ENCODE measurements around the gene MDK. TPM values are rescaled to one million over a fixed set of nuclear protein-coding genes. Genes with fewer than 3 reads are reported as not detected.

The MDK gene
- total RNA-seq, 1 donor from 2014 or later = 26.1 TPM

DNA sequence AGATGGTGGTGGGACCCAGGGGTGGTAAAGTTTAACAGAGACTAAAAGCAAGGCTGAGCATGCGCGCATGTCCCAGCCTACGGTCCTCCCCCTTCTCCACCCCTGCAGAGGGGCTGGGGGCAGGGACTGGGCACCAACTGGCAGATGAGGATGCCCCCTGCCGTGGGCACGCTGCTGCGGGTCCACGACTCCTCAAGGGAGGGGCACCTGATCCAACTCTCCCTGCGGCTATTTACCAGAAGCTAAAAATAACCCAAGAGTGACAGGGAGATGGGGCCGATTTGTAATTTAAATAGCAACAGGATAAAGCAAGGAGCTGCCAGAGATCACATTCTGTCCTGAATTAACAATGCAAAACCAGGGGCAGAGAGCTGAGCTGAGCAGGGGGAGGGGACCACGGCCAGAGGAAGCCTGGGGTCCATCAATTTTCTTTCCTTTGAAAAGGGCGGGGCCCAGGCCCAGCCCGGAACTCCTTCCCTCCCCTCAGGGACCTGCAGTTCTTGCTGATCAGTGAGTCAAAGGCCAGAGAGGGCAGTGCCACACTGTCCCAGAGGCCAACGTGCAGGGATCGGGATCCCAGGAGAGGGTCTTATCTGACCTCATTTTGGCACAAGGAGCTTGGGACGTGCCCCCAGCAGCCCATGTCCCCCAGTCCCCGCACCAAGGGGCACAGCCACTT is 42.3 kb upstream of the MDK start:
- ATAC-seq (peak; percentile 44 to 57), DNase-seq (no peak)
- intact Hi-C loops (cut with DNase I) = no loop called here
- Histone ChIP-seq H3K4me1 (peaks cover 72% of the 10 kb centered on the region), H3K27me3 (ENCODE audit: low read depth) (no peaks in the 10 kb centered on the region), H3K27ac (peak overlapping the region; percentile 78), H3K9me3 (no peaks in the 10 kb centered on the region), H3K36me3 (no peaks in the 10 kb centered on the region), H3K4me3 (peak overlapping the region; percentile 36)
- TF ChIP-seq, protein P1, sequence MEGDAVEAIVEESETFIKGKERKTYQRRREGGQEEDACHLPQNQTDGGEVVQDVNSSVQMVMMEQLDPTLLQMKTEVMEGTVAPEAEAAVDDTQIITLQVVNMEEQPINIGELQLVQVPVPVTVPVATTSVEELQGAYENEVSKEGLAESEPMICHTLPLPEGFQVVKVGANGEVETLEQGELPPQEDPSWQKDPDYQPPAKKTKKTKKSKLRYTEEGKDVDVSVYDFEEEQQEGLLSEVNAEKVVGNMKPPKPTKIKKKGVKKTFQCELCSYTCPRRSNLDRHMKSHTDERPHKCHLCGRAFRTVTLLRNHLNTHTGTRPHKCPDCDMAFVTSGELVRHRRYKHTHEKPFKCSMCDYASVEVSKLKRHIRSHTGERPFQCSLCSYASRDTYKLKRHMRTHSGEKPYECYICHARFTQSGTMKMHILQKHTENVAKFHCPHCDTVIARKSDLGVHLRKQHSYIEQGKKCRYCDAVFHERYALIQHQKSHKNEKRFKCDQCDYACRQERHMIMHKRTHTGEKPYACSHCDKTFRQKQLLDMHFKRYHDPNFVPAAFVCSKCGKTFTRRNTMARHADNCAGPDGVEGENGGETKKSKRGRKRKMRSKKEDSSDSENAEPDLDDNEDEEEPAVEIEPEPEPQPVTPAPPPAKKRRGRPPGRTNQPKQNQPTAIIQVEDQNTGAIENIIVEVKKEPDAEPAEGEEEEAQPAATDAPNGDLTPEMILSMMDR (IDR thresholded peaks at IDR 0.05) = no peak

DNA sequence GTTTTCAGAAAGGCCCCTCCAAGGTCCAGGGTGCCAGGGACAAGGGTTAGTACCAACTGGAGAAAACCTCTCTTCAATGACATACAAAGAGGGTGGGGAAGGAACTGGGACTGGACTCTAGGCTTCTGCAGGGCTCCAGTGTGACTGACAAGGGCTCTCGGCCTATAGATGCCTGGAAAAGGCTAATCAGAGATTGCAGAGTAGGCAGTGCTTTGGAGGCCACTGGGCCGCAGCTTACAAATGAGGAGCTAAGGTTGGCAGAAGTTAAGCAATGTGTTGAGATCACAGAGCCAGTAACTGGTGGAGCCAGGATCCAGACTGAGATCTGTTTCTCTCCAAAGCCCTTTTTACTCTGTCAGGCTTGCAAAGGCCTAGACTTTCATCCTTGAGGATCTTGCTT is 41.7 kb upstream of the MDK start:
- no peak for DNase-seq

DNA sequence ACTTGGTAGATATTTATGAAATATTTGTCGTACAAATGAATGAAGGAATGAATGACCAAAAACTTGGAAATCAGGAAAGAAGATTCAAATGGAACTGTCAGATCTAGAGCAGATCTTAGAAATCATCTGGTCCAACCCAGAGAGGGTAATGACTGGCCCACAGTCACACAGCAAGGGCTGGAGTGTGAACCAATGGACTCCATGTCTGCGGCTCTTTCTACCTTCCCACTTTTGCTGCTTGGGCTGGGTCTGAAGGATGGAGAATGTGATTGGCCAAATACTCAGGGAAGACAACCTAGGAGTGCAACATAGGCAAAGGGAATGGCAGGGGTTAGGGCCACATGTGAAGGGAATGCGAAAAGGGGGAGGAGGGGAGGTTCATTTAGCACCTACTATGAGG is 40.0 kb upstream of the MDK start:
- DNase-seq = no peak
- H3K27ac ChIP-seq = peak overlapping the region; percentile 68

More for the DNA sequence above, 41.7 kb upstream of the MDK start:
- intact Hi-C loops (cut with DNase I) = no loop called here
- Histone ChIP-seq H3K9me3 (no peaks in the 10 kb centered on the region), H3K36me3 (no peaks in the 10 kb centered on the region), H3K4me3 (no peak overlapping the region), H3K4me1 (peaks cover 78% of the 10 kb centered on the region), H3K27me3 (ENCODE audit: low read depth) (no peaks in the 10 kb centered on the region), H3K27ac (peak overlapping the region; percentile 78)
- TF ChIP-seq, protein P1 (IDR thresholded peaks at IDR 0.05) = no peak
- peak; percentile 26 to 35 for ATAC-seq

DNA sequence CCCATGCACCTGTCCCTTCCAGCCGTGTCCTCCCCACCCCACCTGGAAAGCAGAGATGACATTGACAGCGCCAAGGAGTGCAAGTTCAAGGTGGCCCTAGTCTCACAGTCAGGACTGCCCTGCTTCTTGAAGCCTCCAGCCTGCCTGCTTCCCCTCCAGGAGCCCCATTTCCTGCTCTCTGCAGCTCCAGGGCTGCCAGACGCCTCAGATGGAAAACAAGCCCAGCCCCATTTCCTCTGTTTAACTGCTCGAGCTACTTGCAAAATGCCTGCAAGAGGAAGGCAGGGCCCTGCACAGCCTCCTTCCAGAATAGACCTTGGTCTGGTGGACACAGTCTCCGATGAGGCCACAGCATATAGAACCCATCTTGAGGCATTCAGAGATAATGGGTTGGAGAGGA is 39.2 kb upstream of the MDK start:
- H3K9me3 ChIP-seq = no peaks in the 10 kb centered on the region
- TF ChIP-seq, protein P1 (IDR thresholded peaks at IDR 0.05) = no peak
- DNase-seq (no peak), ATAC-seq (no peak)
- no peaks in the 10 kb centered on the region for H3K36me3 ChIP-seq
- H3K27ac ChIP-seq = peak overlapping the region; percentile 68
- intact Hi-C loops (cut with DNase I) = no loop called here
- H3K27me3 ChIP-seq (ENCODE audit: low read depth) = no peaks in the 10 kb centered on the region
- peaks cover 85% of the 10 kb centered on the region for H3K4me1 ChIP-seq
- no peak overlapping the region for H3K4me3 ChIP-seq

More for the DNA sequence above, 40.0 kb upstream of the MDK start:
- Histone ChIP-seq H3K9me3 (no peaks in the 10 kb centered on the region), H3K4me3 (no peak overlapping the region), H3K27me3 (ENCODE audit: low read depth) (no peaks in the 10 kb centered on the region), H3K36me3 (no peaks in the 10 kb centered on the region), H3K4me1 (peaks cover 84% of the 10 kb centered on the region)
- TF ChIP-seq, protein P1 (IDR thresholded peaks at IDR 0.05) = no peak
- intact Hi-C loops (cut with DNase I) = no loop called here
- ATAC-seq = no peak

DNA sequence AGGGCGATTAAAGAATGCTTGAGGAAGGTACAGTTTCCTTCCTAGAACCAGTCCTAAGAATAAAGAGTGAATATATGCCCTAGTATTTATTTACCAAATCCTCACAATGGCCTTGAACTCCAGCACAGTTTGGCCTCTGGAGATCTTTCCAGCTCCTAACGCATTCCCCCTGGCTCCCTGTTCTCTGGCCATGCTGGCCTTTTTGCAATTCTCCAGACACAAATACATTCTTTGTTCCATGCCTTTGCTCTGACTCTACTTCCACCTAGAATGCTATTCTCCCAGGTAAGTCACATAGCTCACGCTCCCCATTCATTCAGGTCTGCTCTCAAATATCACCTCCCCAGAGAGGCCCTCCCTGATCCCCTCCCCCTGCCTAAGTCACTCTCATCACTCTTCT is 37.9 kb upstream of the MDK start:
- no peak for DNase-seq
- no peak overlapping the region for H3K4me3 ChIP-seq
- TF ChIP-seq, protein P1 (IDR thresholded peaks at IDR 0.05) = no peak
- peaks cover 79% of the 10 kb centered on the region for H3K4me1 ChIP-seq
- no peaks in the 10 kb centered on the region for H3K36me3 ChIP-seq
- H3K9me3 ChIP-seq = no peaks in the 10 kb centered on the region
- no peaks in the 10 kb centered on the region for H3K27me3 ChIP-seq (ENCODE audit: low read depth)
- no peak for ATAC-seq
- H3K27ac ChIP-seq = peak overlapping the region; percentile 68
- intact Hi-C loops (cut with DNase I) = no loop called here

Data from lower lobe of right lung (tissue), 2 donors.